GM15510 (cell line): Measurements from ENCODE around the gene GYG2.

Experiments
- POLR2A ChIP-seq: IDR thresholded peaks from 3 replicates; pipeline ENCODE4 v1.6.1; 2011; ENCODE audit warnings: borderline replicate concordance; ENCODE audit not compliant: insufficient read length; ENCODE audit errors: extremely low read depth

The GYG2 gene

GRCh38 chrX:2828344-2828958 lies at the start of gene GYG2:
GYG2 (plus strand) TSS chrX:2828930; CDS start chrX:2830189, 1,259 bp downstream.
- no peak for TF ChIP-seq POLR2A

- TF ChIP-seq POLR2A: no peak
Observed at GRCh38 chrX:2781226-2781571, 47.5 kb upstream of the GYG2 start.

- TF ChIP-seq POLR2A: no peak
Observed at GRCh38 chrX:2781698-2782097, 47.0 kb upstream of the GYG2 start.

- TF ChIP-seq POLR2A: no peak
Observed at GRCh38 chrX:2782171-2782570, 46.6 kb upstream of the GYG2 start.

- no peak for TF ChIP-seq POLR2A
Observed at GRCh38 chrX:2782778-2783177, 46.0 kb upstream of the GYG2 start.

GRCh38 chrX:2784026-2784425 lies 44.7 kb upstream of the GYG2 start:
- no peak for TF ChIP-seq POLR2A

- TF ChIP-seq POLR2A: no peak
Observed at GRCh38 chrX:2785538-2785937, 43.2 kb upstream of the GYG2 start.

- no peak for TF ChIP-seq POLR2A
Observed at GRCh38 chrX:2788980-2789379, 39.8 kb upstream of the GYG2 start.

GRCh38 chrX:2789569-2789968 lies 39.2 kb upstream of the GYG2 start:
- no peak for TF ChIP-seq POLR2A

GRCh38 chrX:2793752-2794151 lies 35.0 kb upstream of the GYG2 start:
- TF ChIP-seq POLR2A: no peak

GRCh38 chrX:2794336-2794735 lies 34.4 kb upstream of the GYG2 start:
- no peak for TF ChIP-seq POLR2A

- no peak for TF ChIP-seq POLR2A
Observed at GRCh38 chrX:2799369-2799768, 29.4 kb upstream of the GYG2 start.

- no peak for TF ChIP-seq POLR2A
Observed at GRCh38 chrX:2801223-2801622, 27.5 kb upstream of the GYG2 start.

- no peak for TF ChIP-seq POLR2A
Observed at GRCh38 chrX:2811271-2811670, 17.5 kb upstream of the GYG2 start.

- TF ChIP-seq POLR2A: no peak
Observed at GRCh38 chrX:2817036-2817435, 11.7 kb upstream of the GYG2 start.

GRCh38 chrX:2819345-2820135 lies 9.2 kb upstream of the GYG2 start:
- TF ChIP-seq POLR2A: no peak
